HepG2 (cell line): ENCODE measurements around the gene ARHGAP32. TPM values are rescaled to one million over a fixed set of nuclear protein-coding genes. Genes with fewer than 3 reads are reported as not detected.

ENCODE experiments used
- ATAC-seq: fragments of 200-7000 bp; cut with Tn5 transposase; 3 replicates; pipeline ENCODE4 v1.9.1; 2020; ENCODE audit warnings: mild to moderate bottlenecking, moderate library complexity
- BruUV-seq: library from RNA; stranded (reverse); fragments of 400-500 nt; replicated peaks from 2 replicates; lab custom pipeline; 2021; lab: Mats Ljungman, UMichigan
- CTCF ChIA-PET: fragments of 300-600 bp; formaldehyde crosslinking; extraction: SDS; loops from one replicate; lab custom pipeline; 2021; ENCODE audit warnings: low total read pairs, inconsistent platforms, low intra/inter-chr PET ratio; lab: Yijun Ruan, JAX
- POLR2A ChIA-PET: fragments of 350-600 bp; sonication (Branson Sonifier 250); formaldehyde crosslinking; loops from one replicate; lab custom pipeline; 2020; ENCODE audit warnings: antibody characterized with exemption, inconsistent platforms; lab: Yijun Ruan, JAX
- DNase-seq: peaks from one replicate; pipeline ENCODE4 v3.0.0-alpha.2; 2015; ENCODE audit warnings: low spot score
- FAIRE-seq: peaks from 3 replicates; lab custom pipeline; 2011; peaks lifted over from hg19 to GRCh38; lab: Jason Lieb, UNC
- H2AFZ ChIP-seq: one replicate; pipeline ENCODE4 v1.6.1; 2011; ENCODE audit warnings: low read length, inconsistent platforms
- H3K27ac ChIP-seq: fragments of 300-600 bp; 3 replicates; pipeline ENCODE4 v1.8.0; 2011; ENCODE audit warnings: mixed run types, mild to moderate bottlenecking, mixed read lengths, low read length, inconsistent platforms; ENCODE audit not compliant: insufficient read depth; ENCODE audit errors: extremely low read length
- H3K27me3 ChIP-seq, 2 experiments: fragments of 200-600 bp in 1 of 2; 2 replicates in 1 of 2; 3 replicates in 1 of 2; pipeline versions ENCODE4 v1.6.0 to v1.8.0; 2011; ENCODE audit warnings: low read length in 2 of 2, mild to moderate bottlenecking in 2 of 2, moderate library complexity in 2 of 2, inconsistent platforms in 1 of 2; ENCODE audit not compliant: insufficient read depth in 2 of 2, control insufficient read depth in 1 of 2
- H3K36me3 ChIP-seq, 2 experiments: fragments of 200-600 bp in 1 of 2; replicated peaks in 1 of 2; 2 replicates in 1 of 2; 3 replicates in 1 of 2; pipeline versions ENCODE4 v1.5.1 to v1.8.0; 2011; ENCODE audit warnings: low read length in 2 of 2, inconsistent platforms in 1 of 2; ENCODE audit not compliant: insufficient read depth in 2 of 2, control insufficient read depth in 1 of 2
- H3K4me1 ChIP-seq: 2 replicates; pipeline ENCODE4 v1.5.1; 2012; ENCODE audit warnings: low read length, inconsistent platforms; ENCODE audit not compliant: insufficient read depth
- H3K4me2 ChIP-seq: 2 replicates; pipeline ENCODE4 v1.6.0; 2011; ENCODE audit warnings: low read depth, low read length, inconsistent platforms
- H3K4me3 ChIP-seq, 3 experiments: fragments of 200-600 bp in 1 of 3; sonication (generic), shearing (Covaris generic) in 1 of 3; replicated peaks in 1 of 3; 2 replicates each; pipeline ENCODE4 v1.5.1; 2011 to 2016; ENCODE audit warnings: low read length in 3 of 3, inconsistent platforms in 2 of 3, low read depth in 2 of 3, mild to moderate bottlenecking in 2 of 3, control low read depth in 1 of 3, mixed read lengths in 1 of 3; ENCODE audit not compliant: insufficient read depth in 1 of 3
- H3K79me2 ChIP-seq: one replicate; pipeline ENCODE4 v1.6.1; 2011; ENCODE audit warnings: low read length, inconsistent platforms; ENCODE audit not compliant: insufficient read depth
- H3K9ac ChIP-seq: 2 replicates; pipeline ENCODE4 v1.6.0; 2011; ENCODE audit warnings: mild to moderate bottlenecking, low read depth, low read length, inconsistent platforms; ENCODE audit not compliant: insufficient read depth
- H3K9me3 ChIP-seq: 2 replicates; pipeline ENCODE4 v1.5.1; 2012; ENCODE audit warnings: mild to moderate bottlenecking, low read length
- H4K20me1 ChIP-seq: 2 replicates; pipeline ENCODE4 v1.6.0; 2011; ENCODE audit warnings: inconsistent platforms, mild to moderate bottlenecking, low read length, moderate library complexity; ENCODE audit not compliant: insufficient read depth
- PPARG ChIP-seq: conservative IDR thresholded peaks from 2 replicates; pipeline ENCODE4 v1.6.1; 2016; ENCODE audit warnings: missing biosample characterization, missing genetic modification reagents
- RNF219 ChIP-seq: sonication (generic); formaldehyde crosslinking; IDR thresholded peaks from 2 replicates; pipeline ENCODE4 v1.5.0; 2020; ENCODE audit warnings: mild to moderate bottlenecking, missing genetic modification reagents
- SALL2 ChIP-seq: sonication (generic); formaldehyde crosslinking; IDR thresholded peaks from 2 replicates; pipeline ENCODE4 v1.8.1; 2023; ENCODE audit warnings: mild to moderate bottlenecking, missing genetic modification reagents, inconsistent platforms
- SMAD3 ChIP-seq: sonication (generic); formaldehyde crosslinking; IDR thresholded peaks from 2 replicates; pipeline ENCODE4 v1.4.0; 2020; ENCODE audit warnings: missing genetic modification reagents
- SOX13 ChIP-seq, 3 experiments: fragments of 450-650 bp in 1 of 3; sonication (generic) in 1 of 3; formaldehyde crosslinking in 1 of 3; IDR thresholded peaks in 2 of 3; conservative IDR thresholded peaks in 1 of 3; 2 replicates each; pipeline versions ENCODE4 v1.5.0 to v1.6.1; 2016 to 2020; ENCODE audit warnings: antibody characterized with exemption in 1 of 3, mild to moderate bottlenecking in 1 of 3, missing compliant biosample characterization in 1 of 3, missing genetic modification reagents in 1 of 3, moderate library complexity in 1 of 3
- ZNF101 ChIP-seq: sonication (generic); formaldehyde crosslinking; IDR thresholded peaks from 2 replicates; pipeline ENCODE4 v1.4.0; 2020; ENCODE audit warnings: mild to moderate bottlenecking, low read depth, missing genetic modification reagents, borderline replicate concordance
- ZSCAN31 ChIP-seq: sonication (generic); formaldehyde crosslinking; IDR thresholded peaks from 2 replicates; pipeline ENCODE4 v1.5.0; 2020; ENCODE audit warnings: low read depth, mild to moderate bottlenecking, missing genetic modification reagents
- WGBS: methylation state at CpG from one replicate; pipeline ENCODE4 v1.1.6; 2017; ENCODE audit warnings: low lambda C conversion rate; 5-methylcytosine and 5-hydroxymethylcytosine counted together
- in situ Hi-C: cut with HindIII; loops from 2 replicates; pipeline ENCODE4 v1.10.0; 2017; ENCODE audit warnings: low pct_unique_long_range_greater_than_20kb; ENCODE audit not compliant: extremely low pct_ligation_motif_present
- intact Hi-C: fragments of 100-400 bp; cut with micrococcal nuclease; formaldehyde crosslinking; loops from one replicate; pipeline ENCODE4 v1.10.0; 2022; ENCODE audit not compliant: unreplicated experiment
- polyA plus RNA-seq, 8 experiments: library from polyadenylated mRNA; depleted of rRNA in 3 of 8; stranded (reverse) in 7 of 8; unstranded in 1 of 8; fragments of >200 nt; fragmentation: Illumina TruSeq in 4 of 8; extraction: Trizol in 4 of 8; gene quantifications; 2 replicates each; pipeline versions ENCODE4 v1.2.1 to v1.2.3, GENCODE V29; 2011 to 2016; ENCODE audit warnings: low read depth in 4 of 8, missing spikeins in 1 of 8, mixed read lengths in 1 of 8; ENCODE audit not compliant: insufficient read depth in 1 of 8
- total RNA-seq, 5 experiments: library from RNA; depleted of rRNA; stranded (reverse); fragments of >200 nt; fragmentation: Illumina TruSeq; extraction: Trizol; gene quantifications; 2 replicates each; pipeline ENCODE4 v1.2.3, GENCODE V29; 2016; ENCODE audit warnings: low read depth in 1 of 5

The ARHGAP32 gene
- total and polyA plus RNA-seq, 2 of the 13 experiments (the other 11 are each of a cell fraction or from before 2014, with no cell fraction given) = 6.3 to 8.2 TPM

DNA sequence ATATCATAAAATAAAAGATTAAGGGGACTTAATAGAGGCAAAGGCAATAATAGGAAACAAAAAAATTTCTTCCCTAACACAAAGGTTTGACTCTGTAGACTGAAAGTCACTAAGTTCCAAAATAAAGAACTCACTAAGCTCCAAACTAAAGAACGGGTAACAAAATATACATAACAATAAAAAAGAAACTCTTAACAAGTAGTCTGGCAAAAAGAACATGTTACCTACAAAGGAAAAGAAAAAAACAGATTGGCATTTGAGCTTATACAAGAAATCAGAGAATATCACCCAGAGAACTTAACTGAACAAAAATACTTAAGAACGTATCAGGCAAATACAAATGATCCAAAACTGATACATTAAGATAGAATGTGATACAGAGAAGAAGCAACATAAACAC lies 7.5 kb downstream of the ARHGAP32 start:
- Histone ChIP-seq H3K79me2 (peaks cover 10% of the 10 kb centered on the region), H3K4me2 (no peak overlapping the region), H3K9me3 (no peaks in the 10 kb centered on the region), H3K27me3 (no peaks in the 10 kb centered on the region), H3K4me3 (no peak overlapping the region), H3K27ac (no peak overlapping the region), H2AFZ (no peak overlapping the region), H3K4me1 (peaks cover 7% of the 10 kb centered on the region), H3K36me3 (no peaks in the 10 kb centered on the region), H4K20me1 (no peaks in the 10 kb centered on the region), H3K9ac (no peak overlapping the region)
- BruUV-seq = no TSS peak
- TF ChIP-seq SMAD3 (CRISPR knock-in tag) = no peak
- TF ChIP-seq ZNF101 (CRISPR knock-in tag) = no peak
- TF ChIP-seq PPARG (CRISPR knock-in tag) = no peak
- TF ChIP-seq ZSCAN31 (CRISPR knock-in tag) = no peak
- no peak for TF ChIP-seq RNF219 (CRISPR knock-in tag)
- TF ChIP-seq SOX13 (IDR thresholded peaks at IDR 0.05) = no peak
- no peak for TF ChIP-seq SOX13 (CRISPR knock-in tag; conservative IDR thresholded peaks at IDR 0.05 in 1 of 2, IDR thresholded peaks at IDR 0.05 in 1 of 2)
- no peak for TF ChIP-seq SALL2 (CRISPR knock-in tag)
- WGBS = 99% methylated on average over 2 of the region's 2 CpGs
- ATAC-seq (no peak), DNase-seq (no peak), FAIRE-seq (no peak)
- POLR2A ChIA-PET = no interaction called here
- intact Hi-C loops (no loop called here), in situ Hi-C loops (no loop called here)
- CTCF ChIA-PET = no interaction called here
